Activated T-cell treated with anti-CD3 and anti-CD28 coated beads, Interleukin-2, amount 50 U/mL, for 4 hours (primary cell): ENCODE measurements around the gene ACTL6B. TPM values are rescaled to one million over a fixed set of nuclear protein-coding genes. Genes with fewer than 3 reads are reported as not detected.

Source experiments
- total RNA-seq, 3 donors: library from RNA; stranded (reverse); gene quantifications; one replicate each; pipeline ENCODE4 v1.2.1, GENCODE V29; 2021

The ACTL6B gene
- total RNA-seq, 3 donors from 2014 or later: not detected

Other genes with a start within 250 kb of the ACTL6B start
- 1 to 10 TPM; 4.2 to 5.1 (median 4.8) TPM for gene ZCWPW1, start 227.7 kb downstream of the ACTL6B start, total RNA-seq
- gene MEPCE, start 226.6 kb downstream of the ACTL6B start, total RNA-seq: 10 to 100 TPM; 82.4 to 87.2 (median 84.4) TPM
- gene PPP1R35, start 220.0 kb downstream of the ACTL6B start, total RNA-seq: 10 to 100 TPM; 36.3 to 42.6 (median 37.4) TPM
- gene SPACDR, start 192.2 kb downstream of the ACTL6B start, total RNA-seq: under 1 TPM; 0.26 to 0.46 (median 0.41) TPM
- 10 to 100 TPM; 65.4 to 81.9 (median 81.5) TPM for gene TSC22D4, start 177.2 kb downstream of the ACTL6B start, total RNA-seq
- gene NYAP1, start 172.5 kb downstream of the ACTL6B start, total RNA-seq: under 1 TPM; 0.11 to 0.33 (median 0.18) TPM
- 10 to 100 TPM; 58.6 to 72.0 (median 65.9) TPM for gene AGFG2, start 117.2 kb downstream of the ACTL6B start, total RNA-seq
- 1 to 10 TPM; 6.2 to 8.1 (median 7.6) TPM for gene SAP25, start 82.5 kb downstream of the ACTL6B start, total RNA-seq
- gene LRCH4, start 70.3 kb downstream of the ACTL6B start, total RNA-seq: 10 to 100 TPM; 69.3 to 75.5 (median 73.1) TPM
- under 1 TPM; 0.14 to 0.40 (median 0.34) TPM for gene FBXO24, start 70.1 kb downstream of the ACTL6B start, total RNA-seq
- 1 to 10 TPM; 1.4 to 3.1 (median 2.0) TPM for gene PCOLCE, start 54.1 kb downstream of the ACTL6B start, total RNA-seq
- 1 to 10 TPM; 7.8 to 8.4 (median 7.9) TPM for gene MOSPD3, start 43.9 kb downstream of the ACTL6B start, total RNA-seq
- 10 to 100 TPM; 11.8 to 16.1 (median 15.4) TPM for gene TFR2, start 14.9 kb downstream of the ACTL6B start, total RNA-seq
- gene GNB2, start 17.3 kb upstream of the ACTL6B start, total RNA-seq: 100 to 1,000 TPM; 209 to 231 (median 215) TPM
- 10 to 100 TPM; 56.2 to 88.3 (median 58.0) TPM for gene GIGYF1, start 37.8 kb upstream of the ACTL6B start, total RNA-seq
- gene POP7, start 49.7 kb upstream of the ACTL6B start, total RNA-seq: 100 to 1,000 TPM in 1 of 3 donors, 10 to 100 TPM in 2; 77.3 to 106 (median 85.9) TPM
- gene EPO, start 64.0 kb upstream of the ACTL6B start, total RNA-seq: not detected
- gene ZAN, start 77.1 kb upstream of the ACTL6B start, total RNA-seq: not detected
- gene EPHB4, start 171.1 kb upstream of the ACTL6B start, total RNA-seq: 1 to 10 TPM; 1.5 to 3.9 (median 2.6) TPM
- 10 to 100 TPM; 22.9 to 31.7 (median 29.6) TPM for gene SLC12A9, start 196.3 kb upstream of the ACTL6B start, total RNA-seq
- 10 to 100 TPM; 44.9 to 47.7 (median 45.4) TPM for gene TRIP6, start 210.9 kb upstream of the ACTL6B start, total RNA-seq
- gene SRRT, start 218.7 kb upstream of the ACTL6B start, total RNA-seq: 100 to 1,000 TPM; 406 to 450 (median 436) TPM
- gene UFSP1, start 233.3 kb upstream of the ACTL6B start, total RNA-seq: 1 to 10 TPM; 3.7 to 5.1 (median 4.6) TPM
- under 1 TPM; 0.32 to 0.54 (median 0.35) TPM for gene ACHE, start 239.4 kb upstream of the ACTL6B start, total RNA-seq